H1 (cell line): ENCODE results near the gene AIFM2. TPM values are rescaled to one million over a fixed set of nuclear protein-coding genes. Genes with fewer than 3 reads are reported as not detected.

ENCODE experiments used
- CTCF ChIA-PET: fragments of 300-600 bp; sonication (Branson Sonifier 250); formaldehyde crosslinking; loops from one replicate; lab custom pipeline; 2021; ENCODE audit not compliant: partially characterized antibody; lab: Charles Lee
- POLR2A ChIA-PET: fragments of 300-600 bp; sonication (Branson Sonifier 250); formaldehyde crosslinking; loops from one replicate; lab custom pipeline; 2021; ENCODE audit warnings: inconsistent platforms; ENCODE audit not compliant: partially characterized antibody; lab: Charles Lee
- DNase-seq, 2 experiments: peaks; one replicate each; pipeline versions ENCODE4 v3.0.0 to v3.0.0-alpha.2; 2010 to 2022; ENCODE audit warnings: low spot score in 2 of 2, low read depth in 1 of 2, mixed read lengths in 1 of 2
- FAIRE-seq: peaks from 2 replicates; lab custom pipeline; 2011; peaks lifted over from hg19 to GRCh38; lab: Jason Lieb, UNC
- H2AFZ ChIP-seq: 2 replicates; pipeline ENCODE4 v1.8.1; 2012; ENCODE audit warnings: low read length, inconsistent platforms
- H2AK5ac ChIP-seq: 2 replicates; pipeline ENCODE4 v1.6.1; 2013; ENCODE audit warnings: low read depth, low read length
- H2BK120ac ChIP-seq: replicated peaks from 2 replicates; pipeline ENCODE3; 2013; ENCODE audit warnings: low read depth, low read length, inconsistent platforms
- H2BK12ac ChIP-seq: 2 replicates; pipeline ENCODE4 v1.6.1; 2013; ENCODE audit warnings: low read depth, low read length
- H2BK15ac ChIP-seq: 2 replicates; pipeline ENCODE4 v1.6.1; 2013; ENCODE audit warnings: low read length
- H2BK20ac ChIP-seq: 2 replicates; pipeline ENCODE4 v1.6.1; 2013; ENCODE audit warnings: low read length
- H2BK5ac ChIP-seq: 2 replicates; pipeline ENCODE4 v1.6.1; 2013; ENCODE audit warnings: low read depth, low read length
- H3K14ac ChIP-seq: 2 replicates; pipeline ENCODE4 v1.6.1; 2013; ENCODE audit warnings: inconsistent platforms; ENCODE audit not compliant: insufficient read length
- H3K18ac ChIP-seq: 2 replicates; pipeline ENCODE4 v1.6.1; 2013; ENCODE audit warnings: low read length; ENCODE audit errors: extremely low read depth
- H3K23ac ChIP-seq: 2 replicates; pipeline ENCODE4 v1.6.1; 2013; ENCODE audit warnings: inconsistent platforms; ENCODE audit not compliant: insufficient read length
- H3K23me2 ChIP-seq: 2 replicates; pipeline ENCODE4 v1.6.1; 2013; ENCODE audit warnings: low read depth, low read length
- H3K27ac ChIP-seq: 2 replicates; pipeline ENCODE4 v1.6.1; 2011; ENCODE audit warnings: low read depth, low read length, inconsistent platforms
- H3K27me3 ChIP-seq, 4 experiments: replicated peaks in 1 of 4; 1 replicate in 1 of 4; 2 replicates in 3 of 4; pipeline versions ENCODE4 v1.6.1 to v1.8.1; 2011 to 2013; ENCODE audit warnings: low read length in 3 of 4, mild to moderate bottlenecking in 3 of 4, inconsistent platforms in 2 of 4, mixed read lengths in 2 of 4, moderate library complexity in 1 of 4; ENCODE audit not compliant: control insufficient read depth in 3 of 4, insufficient read depth in 3 of 4; ENCODE audit errors: extremely low read depth in 1 of 4
- H3K36me3 ChIP-seq, 4 experiments: 2 replicates each; pipeline versions ENCODE4 v1.6.1 to v1.8.1; 2011 to 2013; ENCODE audit warnings: mild to moderate bottlenecking in 4 of 4, low read length in 3 of 4, moderate library complexity in 2 of 4, control low read depth in 1 of 4, inconsistent platforms in 1 of 4; ENCODE audit not compliant: insufficient read depth in 4 of 4, control insufficient read depth in 2 of 4
- H3K4ac ChIP-seq: replicated peaks from 2 replicates; pipeline ENCODE3; 2013; ENCODE audit warnings: low read length, low read depth, mixed read lengths, inconsistent platforms; ENCODE audit not compliant: insufficient read length
- H3K4me1 ChIP-seq, 4 experiments: replicated peaks in 1 of 4; 1 replicate in 1 of 4; 2 replicates in 3 of 4; pipeline versions ENCODE4 v1.6.1 to v1.8.1; 2011 to 2013; ENCODE audit warnings: low read length in 3 of 4, inconsistent platforms in 2 of 4, mixed read lengths in 1 of 4; ENCODE audit not compliant: insufficient read depth in 4 of 4, control insufficient read depth in 3 of 4
- H3K4me2 ChIP-seq, 2 experiments: 2 replicates each; pipeline versions ENCODE4 v1.6.1 to v1.8.1; 2011 to 2013; ENCODE audit warnings: low read depth in 2 of 2, low read length in 2 of 2, control low read depth in 1 of 2, inconsistent platforms in 1 of 2, mild to moderate bottlenecking in 1 of 2; ENCODE audit not compliant: insufficient read depth in 1 of 2
- H3K4me3 ChIP-seq, 4 experiments: fragments of 200-600, 300-600 bp in 1 of 4; sonication (generic), shearing (Covaris generic), sonication (Bioruptor Twin) in 1 of 4; 2 replicates each; pipeline versions ENCODE4 v1.5.1 to v1.8.1; 2011 to 2016; ENCODE audit warnings: low read length in 4 of 4, low read depth in 3 of 4, control low read depth in 2 of 4, inconsistent platforms in 2 of 4, mild to moderate bottlenecking in 2 of 4, mixed read lengths in 1 of 4, moderate library complexity in 1 of 4; ENCODE audit not compliant: insufficient read depth in 2 of 4; ENCODE audit errors: extremely low read depth in 1 of 4
- H3K56ac ChIP-seq: replicated peaks from 2 replicates; pipeline ENCODE3; 2013; ENCODE audit warnings: low read depth, mild to moderate bottlenecking, mixed read lengths, low read length, inconsistent platforms; ENCODE audit not compliant: insufficient read length
- H3K79me1 ChIP-seq: 2 replicates; pipeline ENCODE4 v1.6.1; 2013; ENCODE audit warnings: low read depth, low read length, control low read depth
- H3K79me2 ChIP-seq, 2 experiments: 2 replicates each; pipeline versions ENCODE4 v1.6.1 to v1.8.1; 2012 to 2013; ENCODE audit warnings: low read length in 2 of 2, mild to moderate bottlenecking in 2 of 2, inconsistent platforms in 1 of 2; ENCODE audit not compliant: insufficient read depth in 2 of 2, control insufficient read depth in 1 of 2
- H3K9ac ChIP-seq, 4 experiments: replicated peaks in 1 of 4; 1 replicate in 1 of 4; 2 replicates in 3 of 4; pipeline versions ENCODE4 v1.6.1 to v1.8.1; 2011 to 2013; ENCODE audit warnings: low read depth in 3 of 4, low read length in 3 of 4, control low read depth in 2 of 4, mild to moderate bottlenecking in 2 of 4, moderate library complexity in 2 of 4, inconsistent platforms in 1 of 4; ENCODE audit errors: extremely low read depth in 1 of 4
- H3K9me3 ChIP-seq, 2 experiments: 2 replicates each; pipeline versions ENCODE4 v1.6.1 to v1.8.1; 2012 to 2013; ENCODE audit warnings: mild to moderate bottlenecking in 2 of 2, moderate library complexity in 2 of 2, control low read depth in 1 of 2, inconsistent platforms in 1 of 2, low read depth in 1 of 2, low read length in 1 of 2, mixed read lengths in 1 of 2; ENCODE audit not compliant: insufficient read depth in 2 of 2
- H4K20me1 ChIP-seq, 2 experiments: replicated peaks in 1 of 2; 2 replicates each; pipeline versions ENCODE3 to v1.8.1; 2011 to 2013; ENCODE audit warnings: inconsistent platforms in 2 of 2, low read length in 2 of 2, mild to moderate bottlenecking in 1 of 2; ENCODE audit not compliant: insufficient read depth in 2 of 2, control insufficient read depth in 1 of 2
- H4K5ac ChIP-seq: 2 replicates; pipeline ENCODE4 v1.6.1; 2013; ENCODE audit warnings: low read length, low read depth, mixed read lengths, inconsistent platforms; ENCODE audit not compliant: insufficient read length
- H4K8ac ChIP-seq: 2 replicates; pipeline ENCODE4 v1.8.0; 2013; ENCODE audit warnings: mild to moderate bottlenecking, moderate library complexity, low read length, inconsistent platforms; ENCODE audit not compliant: insufficient read depth; ENCODE audit errors: extremely low read depth
- H4K91ac ChIP-seq: replicated peaks from 2 replicates; pipeline ENCODE3; 2013; ENCODE audit warnings: low read length, mixed read lengths, inconsistent platforms; ENCODE audit not compliant: insufficient read length
- BCL11A ChIP-seq, 2 experiments: IDR thresholded peaks; one replicate each; pipeline ENCODE4 v1.6.1; 2011; ENCODE audit warnings: low read depth in 2 of 2, low read length in 2 of 2, mild to moderate bottlenecking in 2 of 2
- BRCA1 ChIP-seq: IDR thresholded peaks from 2 replicates; pipeline ENCODE4 v1.6.1; 2012; ENCODE audit warnings: low read depth, low read length, improper control_type of control experiment
- CTCF ChIP-seq, 3 experiments: IDR thresholded peaks; 1 replicate in 2 of 3; 2 replicates in 1 of 3; pipeline versions ENCODE4 v1.5.1 to v1.6.1; 2011; ENCODE audit warnings: low read length in 3 of 3, mild to moderate bottlenecking in 3 of 3, inconsistent platforms in 2 of 3, low read depth in 1 of 3, moderate library complexity in 1 of 3; ENCODE audit not compliant: insufficient read depth in 1 of 3; ENCODE audit errors: control extremely low read depth in 1 of 3
- FOSL1 ChIP-seq: IDR thresholded peaks from 2 replicates; pipeline ENCODE4 v1.6.1; 2011; ENCODE audit warnings: mild to moderate bottlenecking, low read depth, low read length, moderate library complexity; ENCODE audit not compliant: insufficient read depth
- KDM1A ChIP-seq: fragments of 200-600, 300-600 bp; sonication (generic); IDR thresholded peaks from 2 replicates; pipeline ENCODE4 v1.7.1; 2016; ENCODE audit warnings: mild to moderate bottlenecking, low read length, borderline replicate concordance
- NRF1 ChIP-seq: IDR thresholded peaks from 2 replicates; pipeline ENCODE4 v1.6.1; 2011; ENCODE audit warnings: mild to moderate bottlenecking, low read depth, low read length, improper control_type of control experiment
- POLR2A ChIP-seq, 2 experiments: IDR thresholded peaks; 1 replicate in 1 of 2; 2 replicates in 1 of 2; pipeline ENCODE4 v1.6.1; 2011; ENCODE audit warnings: low read depth in 2 of 2, low read length in 2 of 2, mild to moderate bottlenecking in 2 of 2; ENCODE audit errors: control extremely low read depth in 1 of 2
- RBBP5 ChIP-seq: IDR thresholded peaks from 2 replicates; pipeline ENCODE4 v1.7.1; 2012; ENCODE audit warnings: low read depth, mild to moderate bottlenecking, inconsistent platforms, low read length, moderate library complexity, borderline replicate concordance
- SP2 ChIP-seq: IDR thresholded peaks from 2 replicates; pipeline ENCODE4 v1.6.1; 2012; ENCODE audit warnings: mild to moderate bottlenecking, low read length, inconsistent platforms
- SRF ChIP-seq: IDR thresholded peaks from 2 replicates; pipeline ENCODE4 v1.6.1; 2011; ENCODE audit warnings: mild to moderate bottlenecking, low read depth, low read length, moderate library complexity
- TAF1 ChIP-seq: IDR thresholded peaks from 2 replicates; pipeline ENCODE4 v1.6.1; 2011; ENCODE audit warnings: mild to moderate bottlenecking, low read depth, low read length
- TBP ChIP-seq: IDR thresholded peaks from 2 replicates; pipeline ENCODE4 v1.6.1; 2011; ENCODE audit warnings: low read depth, low read length, improper control_type of control experiment
- TEAD4 ChIP-seq: IDR thresholded peaks from 2 replicates; pipeline ENCODE4 v1.6.1; 2012; ENCODE audit warnings: low read depth, low read length, inconsistent platforms, mixed read lengths
- WGBS, 2 experiments: shearing (Covaris generic) in 1 of 2; methylation state at CpG; one replicate each; pipeline versions ENCODE4 v1.1.6 to v1.1.7; 2013 to 2015; ENCODE audit warnings: low lambda C conversion rate in 2 of 2, mixed read lengths in 2 of 2, inconsistent platforms in 1 of 2, low coverage in 1 of 2, missing lambda C conversion rate in 1 of 2; ENCODE audit not compliant: insufficient replicate concordance in 2 of 2, insufficient coverage in 1 of 2, insufficient read length in 1 of 2; ENCODE audit errors: extremely low coverage in 1 of 2, missing lambda C conversion rate in 1 of 2; 5-methylcytosine and 5-hydroxymethylcytosine counted together
- polyA plus RNA-seq, 7 experiments: library from polyadenylated mRNA; depleted of rRNA in 3 of 7; stranded (reverse) in 5 of 7; unstranded in 2 of 7; fragments of >200 nt in 5 of 7; fragments of 200-250 nt in 2 of 7; gene quantifications; 1 replicate in 5 of 7; 2 replicates in 1 of 7; 4 replicates in 1 of 7; pipeline versions ENCODE4 v1.2.1 to v1.2.3, GENCODE V29; 2011 to 2013; ENCODE audit warnings: missing spikeins in 2 of 7, mixed read lengths in 2 of 7
- total RNA-seq: library from RNA; stranded (reverse); fragmentation: NEBNext Ultra II Directional; extraction: Animal tissue kit (Norgen Biotek cat#: 25700); gene quantifications from 2 replicates; pipeline ENCODE4 v1.2.1, GENCODE V29; 2021

The AIFM2 gene
- total and polyA plus RNA-seq, 2 of the 8 experiments (the other 6 are each of a cell fraction or from before 2014, with no cell fraction given), result 4.0 TPM

- Histone ChIP-seq H3K9me3 (no peaks in the 10 kb centered on the region), H4K91ac (no peak overlapping the region), H3K79me1 (no peaks in the 10 kb centered on the region), H3K79me2 (no peaks in the 10 kb centered on the region), H2AK5ac (no peak overlapping the region), H3K9ac (no peak overlapping the region), H4K20me1 (peaks cover under 1 to 3% of the 10 kb centered on the region in 2 experiments), H3K23ac (no peak overlapping the region), H3K56ac (no peak overlapping the region), H4K5ac (no peak overlapping the region), H4K8ac (no peak overlapping the region), H3K4me2 (no peak overlapping the region), H3K4me1 (0 out of 7 replicates have a peak, but pooled peaks cover 0 to 3% (median under 1%) of the 10 kb centered on the region in 4 experiments), H3K36me3 (no peaks in the 10 kb centered on the region), H2BK12ac (no peak overlapping the region), H2BK120ac (no peak overlapping the region), H2BK20ac (no peak overlapping the region), H3K27ac (no peak overlapping the region), H3K14ac (no peak overlapping the region), H3K18ac (no peak overlapping the region), H2BK15ac (no peak overlapping the region), H3K23me2 (no peaks in the 10 kb centered on the region), H3K4me3 (no peak overlapping the region), H3K4ac (no peak overlapping the region), H3K27me3 (peaks cover 0 to 2% (median 0%) of the 10 kb centered on the region in 4 experiments; a peak in 2 of 7 replicates), H2AFZ (no peak overlapping the region), H2BK5ac (no peak overlapping the region)
- CTCF ChIA-PET, result interaction anchor here (0.9 to 6.9 kb wide), 3 partner anchors 11 to 30 kb away, joined by 3 to 26 read pairs (median 4); partner anchors contain the start of gene MACROH2A2
- 79% methylated on average over 3 of the region's 3 CpGs; no CpG with 5 or more reads in 1 of the 2 experiments for WGBS, 2 experiments
- no peak for DNase-seq
- no peak for FAIRE-seq
- POLR2A ChIA-PET, result no interaction called here
- TF ChIP-seq POLR2A (IDR thresholded peaks at IDR 0.05; ENCODE audit: control extremely low read depth in 1 of 2, low read depth in 2 of 2, low read length in 2 of 2) (no peak), TEAD4 (no peak), SRF (no peak), BCL11A (IDR thresholded peaks at IDR 0.05; ENCODE audit: low read depth in 2 of 2, low read length in 2 of 2) (no peak), FOSL1 (no peak), TBP (no peak), TAF1 (no peak), NRF1 (no peak), CTCF (IDR thresholded peaks at IDR 0.05; ENCODE audit: control extremely low read depth in 1 of 3, insufficient read depth in 1 of 3, low read depth in 1 of 3, low read length in 3 of 3) (no peak), BRCA1 (no peak), RBBP5 (no peak), SP2 (no peak), KDM1A (no peak)
Measured at GRCh38 chr10:70066190-70066589, 66.4 kb downstream of the AIFM2 start.
